ENCODE results near the gene SLC16A4.
"Not testable (repeated sequence)": the region's sequence is repeated elsewhere in the genome, so short reads cannot be mapped to it uniquely, and the experiment has no call there.

Gene SLC16A4

GRCh38 chr1:110390692-110391245 lies at the start of gene SLC16A4:
Gene SLC16A4, minus strand, starts transcription at chr1:110391026. Its CDS starts 1,703 bp downstream, at chr1:110389323.
- DNase-seq: no peak

GRCh38 chr1:110439873-110440272 lies 49.0 kb upstream of the SLC16A4 start:
- DNase-seq: not testable (repeated sequence)

- no peak for DNase-seq
These were observed 48.1 kb upstream of the SLC16A4 start for GRCh38 chr1:110438893-110439292.

GRCh38 chr1:110437645-110438299 lies 46.9 kb upstream of the SLC16A4 start:
- not testable (repeated sequence) for DNase-seq

- DNase-seq: no peak
These were observed 45.8 kb upstream of the SLC16A4 start for GRCh38 chr1:110436635-110437034.

GRCh38 chr1:110434946-110435345 lies 44.1 kb upstream of the SLC16A4 start:
- no peak for DNase-seq

GRCh38 chr1:110433803-110434202 lies 43.0 kb upstream of the SLC16A4 start:
- DNase-seq: no peak

GRCh38 chr1:110433213-110433612 lies 42.4 kb upstream of the SLC16A4 start:
- no peak for DNase-seq

GRCh38 chr1:110430901-110431300 lies 40.1 kb upstream of the SLC16A4 start:
- DNase-seq: no peak

GRCh38 chr1:110430366-110430765 lies 39.5 kb upstream of the SLC16A4 start:
- DNase-seq: no peak

- DNase-seq: no peak
These were observed 38.1 kb upstream of the SLC16A4 start for GRCh38 chr1:110428946-110429345.

GRCh38 chr1:110426854-110427253 lies 36.0 kb upstream of the SLC16A4 start:
- DNase-seq: no peak

GRCh38 chr1:110425612-110426152 lies 34.9 kb upstream of the SLC16A4 start:
- DNase-seq: no peak

GRCh38 chr1:110424699-110425611 lies 34.1 kb upstream of the SLC16A4 start:
- DNase-seq: no peak

- DNase-seq: no peak
These were observed 30.3 kb upstream of the SLC16A4 start for GRCh38 chr1:110420874-110421793.

- DNase-seq: no peak
These were observed 29.3 kb upstream of the SLC16A4 start for GRCh38 chr1:110420023-110420662.

- DNase-seq: no peak
These were observed 27.9 kb upstream of the SLC16A4 start for GRCh38 chr1:110418729-110419128.

- DNase-seq: not testable (repeated sequence)
These were observed 22.2 kb upstream of the SLC16A4 start for GRCh38 chr1:110413045-110413444.

GRCh38 chr1:110412576-110412975 lies 21.8 kb upstream of the SLC16A4 start:
- peak; percentile 5 for DNase-seq

GRCh38 chr1:110411173-110411735 lies 20.4 kb upstream of the SLC16A4 start:
- no peak for DNase-seq

- DNase-seq: no peak
These were observed 18.5 kb upstream of the SLC16A4 start for GRCh38 chr1:110409316-110409715.
